ENCODE measurements around the gene CTBP1.
A peak's percentile ranks its signal among the peaks of the same experiment; 100 is the strongest.

Gene CTBP1

DNA sequence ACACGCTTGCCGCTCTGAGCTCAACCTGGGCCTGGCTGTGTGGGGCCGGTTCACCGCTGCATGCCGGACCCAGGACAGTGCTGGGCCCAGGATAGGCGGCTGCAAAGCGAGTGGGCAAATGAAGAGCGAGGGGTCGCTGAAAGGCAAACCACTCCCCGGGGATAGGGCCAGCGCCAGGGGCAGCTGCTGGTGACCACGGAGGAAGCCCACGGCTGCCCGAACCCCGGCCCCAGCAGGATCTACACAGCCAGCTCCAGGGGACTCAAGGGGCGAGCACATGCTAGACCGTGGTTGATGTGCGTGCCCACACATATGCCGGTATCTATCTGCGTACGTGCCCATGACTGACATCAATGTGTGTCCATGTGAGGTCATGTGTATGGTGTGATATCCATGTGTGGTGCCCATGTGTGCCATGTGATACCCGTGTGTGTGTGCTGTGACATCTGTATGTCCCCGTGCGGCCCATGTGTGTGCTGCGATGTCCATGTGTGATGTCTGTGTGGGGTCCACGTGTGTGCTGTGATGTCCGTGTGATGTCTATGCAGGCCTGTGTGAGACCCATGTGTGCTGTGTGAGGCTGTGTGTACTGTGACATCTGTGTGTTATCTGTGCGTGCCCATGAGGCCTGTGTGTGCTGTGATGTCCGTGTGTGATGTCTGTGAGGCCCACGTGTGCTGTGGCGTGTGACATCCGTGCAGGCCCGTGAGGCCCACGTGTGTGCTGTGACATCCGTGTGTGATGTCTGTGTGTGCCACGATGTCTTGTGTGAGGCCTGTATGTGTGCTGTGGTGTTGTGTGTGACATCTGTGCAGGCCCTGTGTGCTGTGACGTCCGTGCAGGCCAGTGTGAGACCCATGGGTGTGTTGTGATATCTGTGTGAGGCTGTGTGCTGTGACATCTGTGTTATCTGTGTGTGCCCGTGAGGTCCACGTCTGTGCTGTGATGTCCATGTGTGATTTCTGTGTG is 24.8 kb downstream of the CTBP1 start:
- 98% methylated on average over 40 of the region's 40 CpGs for WGBS
- no peak for DNase-seq
- no peak overlapping the region for H2AK5ac ChIP-seq (ENCODE audit: low read length, severe bottlenecking)
- H3K9me3 ChIP-seq (ENCODE audit: control insufficient read depth, low read length) = no peaks in the 10 kb centered on the region
- no peak overlapping the region for H4K8ac ChIP-seq (ENCODE audit: low read length)
- H2BK15ac ChIP-seq (ENCODE audit: low read depth, poor library complexity, severe bottlenecking) = no peak overlapping the region
- H3K4me2 ChIP-seq (ENCODE audit: low read length, poor library complexity, severe bottlenecking) = no peak overlapping the region
- peak overlapping the region in 1 of 2 experiments; percentile 61 for H3K18ac ChIP-seq (ENCODE audit: low read depth in 1 of 2, low read length in 2 of 2)
- peaks cover 69 to 86% of the 10 kb centered on the region in 2 experiments for H3K36me3 ChIP-seq (ENCODE audit: control insufficient read depth in 1 of 2, insufficient read depth in 2 of 2, low read depth in 1 of 2, low read length in 2 of 2)
- no peak overlapping the region for H2BK5ac ChIP-seq (ENCODE audit: low read depth, low read length, poor library complexity, severe bottlenecking)
- no peak overlapping the region for H3K9ac ChIP-seq (ENCODE audit: low read length)
- H3K23ac ChIP-seq (ENCODE audit: low read length in 2 of 2) = no peak overlapping the region
- H3K4me1 ChIP-seq (ENCODE audit: control insufficient read depth, insufficient read depth, low read depth, low read length) = no peaks in the 10 kb centered on the region
- no peak overlapping the region for H2AFZ ChIP-seq (ENCODE audit: low read depth, low read length)
- peak overlapping the region in 1 of 2 experiments; percentile 18 for H3K4me3 ChIP-seq (ENCODE audit: insufficient read depth in 1 of 2, low read depth in 1 of 2, low read length in 2 of 2)
- H2BK120ac ChIP-seq (ENCODE audit: low read depth, low read length) = no peak overlapping the region
- H3K79me1 ChIP-seq (replicated peaks; ENCODE audit: low read length, poor library complexity, severe bottlenecking) = peaks cover 59% of the 10 kb centered on the region
- no peak overlapping the region for H3K14ac ChIP-seq (ENCODE audit: low read length in 2 of 2)
- peak overlapping the region; percentile 5 for H4K91ac ChIP-seq (ENCODE audit: low read length)
- H2BK12ac ChIP-seq (ENCODE audit: low read length in 2 of 2) = peak overlapping the region in 1 of 2 experiments; percentile 2
- H3K4ac ChIP-seq (ENCODE audit: low read depth in 1 of 2, low read length in 2 of 2) = no peak overlapping the region
- no peaks in the 10 kb centered on the region for H3K27me3 ChIP-seq (ENCODE audit: control insufficient read depth in 1 of 2, insufficient read depth in 1 of 2, low read length in 2 of 2)
- no peak overlapping the region for H3K27ac ChIP-seq (ENCODE audit: low read length, poor library complexity, severe bottlenecking)

GRCh38 chr4:1222938-1223690 is 25.8 kb downstream of the CTBP1 start:
- Histone ChIP-seq H2BK120ac (ENCODE audit: low read depth, low read length) (no peak overlapping the region), H3K14ac (ENCODE audit: low read length in 2 of 2) (no peak overlapping the region), H3K4me3 (ENCODE audit: insufficient read depth in 1 of 2, low read depth in 1 of 2, low read length in 2 of 2) (no peak overlapping the region), H2AK5ac (ENCODE audit: low read length, severe bottlenecking) (no peak overlapping the region), H4K8ac (ENCODE audit: low read length) (peak overlapping the region; percentile 35), H2BK12ac (ENCODE audit: low read length in 2 of 2) (no peak overlapping the region), H3K4me2 (ENCODE audit: low read length, poor library complexity, severe bottlenecking) (no peak overlapping the region), H3K27me3 (ENCODE audit: control insufficient read depth in 1 of 2, insufficient read depth in 1 of 2, low read length in 2 of 2) (no peaks in the 10 kb centered on the region), H2AFZ (ENCODE audit: low read depth, low read length) (no peak overlapping the region), H3K23ac (ENCODE audit: low read length in 2 of 2) (no peak overlapping the region), H3K9me3 (ENCODE audit: control insufficient read depth, low read length) (no peaks in the 10 kb centered on the region), H4K91ac (ENCODE audit: low read length) (peak overlapping the region; percentile 18), H3K18ac (ENCODE audit: low read depth in 1 of 2, low read length in 2 of 2) (no peak overlapping the region), H3K9ac (ENCODE audit: low read length) (no peak overlapping the region), H3K27ac (ENCODE audit: low read length, poor library complexity, severe bottlenecking) (no peak overlapping the region), H3K4me1 (ENCODE audit: control insufficient read depth, insufficient read depth, low read depth, low read length) (no peaks in the 10 kb centered on the region), H3K36me3 (ENCODE audit: control insufficient read depth in 1 of 2, insufficient read depth in 2 of 2, low read depth in 1 of 2, low read length in 2 of 2) (peaks cover 71 to 76% of the 10 kb centered on the region in 2 experiments), H2BK5ac (ENCODE audit: low read depth, low read length, poor library complexity, severe bottlenecking) (no peak overlapping the region), H3K4ac (ENCODE audit: low read depth in 1 of 2, low read length in 2 of 2) (no peak overlapping the region), H2BK15ac (ENCODE audit: low read depth, poor library complexity, severe bottlenecking) (no peak overlapping the region), H3K79me1 (replicated peaks; ENCODE audit: low read length, poor library complexity, severe bottlenecking) (peaks cover 53% of the 10 kb centered on the region)
- 98% methylated on average over 29 of the region's 29 CpGs for WGBS
- DNase-seq = no peak

GRCh38 chr4:1222036-1222789 is 26.7 kb downstream of the CTBP1 start:
- Histone ChIP-seq H3K4me1 (ENCODE audit: control insufficient read depth, insufficient read depth, low read depth, low read length) (no peaks in the 10 kb centered on the region), H4K91ac (ENCODE audit: low read length) (no peak overlapping the region), H2BK12ac (ENCODE audit: low read length in 2 of 2) (no peak overlapping the region), H2BK15ac (ENCODE audit: low read depth, poor library complexity, severe bottlenecking) (no peak overlapping the region), H3K27me3 (ENCODE audit: control insufficient read depth in 1 of 2, insufficient read depth in 1 of 2, low read length in 2 of 2) (no peaks in the 10 kb centered on the region), H3K4me3 (ENCODE audit: insufficient read depth in 1 of 2, low read depth in 1 of 2, low read length in 2 of 2) (no peak overlapping the region), H3K79me1 (replicated peaks; ENCODE audit: low read length, poor library complexity, severe bottlenecking) (peaks cover 52% of the 10 kb centered on the region), H2BK5ac (ENCODE audit: low read depth, low read length, poor library complexity, severe bottlenecking) (no peak overlapping the region), H2AK5ac (ENCODE audit: low read length, severe bottlenecking) (no peak overlapping the region), H3K4me2 (ENCODE audit: low read length, poor library complexity, severe bottlenecking) (no peak overlapping the region), H3K14ac (ENCODE audit: low read length in 2 of 2) (no peak overlapping the region), H3K27ac (ENCODE audit: low read length, poor library complexity, severe bottlenecking) (no peak overlapping the region), H3K9ac (ENCODE audit: low read length) (no peak overlapping the region), H3K18ac (ENCODE audit: low read depth in 1 of 2, low read length in 2 of 2) (no peak overlapping the region), H3K23ac (ENCODE audit: low read length in 2 of 2) (no peak overlapping the region), H4K8ac (ENCODE audit: low read length) (peak overlapping the region; percentile 38), H2BK120ac (ENCODE audit: low read depth, low read length) (no peak overlapping the region), H3K4ac (ENCODE audit: low read depth in 1 of 2, low read length in 2 of 2) (no peak overlapping the region), H2AFZ (ENCODE audit: low read depth, low read length) (no peak overlapping the region), H3K36me3 (ENCODE audit: control insufficient read depth in 1 of 2, insufficient read depth in 2 of 2, low read depth in 1 of 2, low read length in 2 of 2) (peaks cover 69 to 71% of the 10 kb centered on the region in 2 experiments), H3K9me3 (ENCODE audit: control insufficient read depth, low read length) (no peaks in the 10 kb centered on the region)
- no peak for DNase-seq
- 98% methylated on average over 33 of the region's 34 CpGs for WGBS

Data from mesenchymal stem cell (in vitro differentiated cells and primary cell).